Panc1 (cell line): ENCODE data around the gene NPB.
A peak's percentile ranks its signal among the peaks of the same experiment; 100 is the strongest.

Experiments used
- CTCF ChIP-seq: fragments of 450-650 bp; IDR thresholded peaks from 2 replicates; pipeline ENCODE4 v1.5.1; 2017; ENCODE audit warnings: mild to moderate bottlenecking
- POLR2AphosphoS5 ChIP-seq: IDR thresholded peaks from 2 replicates; pipeline ENCODE4 v1.6.1; 2012; ENCODE audit warnings: mild to moderate bottlenecking, low read depth, low read length, moderate library complexity
- REST ChIP-seq, 2 experiments: IDR thresholded peaks; 2 replicates each; pipeline ENCODE4 v1.6.1; 2011 to 2012; ENCODE audit warnings: low read depth in 2 of 2, control low read depth in 1 of 2, low read length in 1 of 2, mild to moderate bottlenecking in 1 of 2, moderate library complexity in 1 of 2; ENCODE audit not compliant: insufficient read depth in 1 of 2
- TCF7L2 ChIP-seq: IDR thresholded peaks from 2 replicates; pipeline ENCODE4 v1.6.1; 2011; ENCODE audit warnings: mild to moderate bottlenecking, low read depth, low read length, inconsistent platforms

GRCh38 chr17:81933178-81933699 is 31.2 kb downstream of the NPB start:
- TF ChIP-seq CTCF = no peak
- no peak for TF ChIP-seq REST (IDR thresholded peaks at IDR 0.05; ENCODE audit: insufficient read depth in 1 of 2, low read depth in 2 of 2, low read length in 1 of 2)
- TF ChIP-seq TCF7L2 = no peak
- peak; percentile 53 for TF ChIP-seq POLR2AphosphoS5
